Endothelial cell of umbilical vein (primary cell): ENCODE results near the gene RALGPS1.

Source experiments
- POLR2A ChIP-seq: IDR thresholded peaks from 2 replicates; pipeline ENCODE4 v1.6.1; 2012; ENCODE audit warnings: low read depth, mild to moderate bottlenecking, control low read depth, low read length
- TF ChIP-seq, protein P1 (sequence below), 2 donors: IDR thresholded peaks; 1 replicate in 1 of 2; 2 replicates in 1 of 2; pipeline ENCODE4 v1.5.1; 2011; ENCODE audit warnings: low read length in 2 of 2, mild to moderate bottlenecking in 2 of 2, moderate library complexity in 2 of 2, control low read depth in 1 of 2, inconsistent platforms in 1 of 2, low read depth in 1 of 2; ENCODE audit not compliant: insufficient read depth in 1 of 2; ENCODE audit errors: extremely low read depth in 1 of 2

DNA sequence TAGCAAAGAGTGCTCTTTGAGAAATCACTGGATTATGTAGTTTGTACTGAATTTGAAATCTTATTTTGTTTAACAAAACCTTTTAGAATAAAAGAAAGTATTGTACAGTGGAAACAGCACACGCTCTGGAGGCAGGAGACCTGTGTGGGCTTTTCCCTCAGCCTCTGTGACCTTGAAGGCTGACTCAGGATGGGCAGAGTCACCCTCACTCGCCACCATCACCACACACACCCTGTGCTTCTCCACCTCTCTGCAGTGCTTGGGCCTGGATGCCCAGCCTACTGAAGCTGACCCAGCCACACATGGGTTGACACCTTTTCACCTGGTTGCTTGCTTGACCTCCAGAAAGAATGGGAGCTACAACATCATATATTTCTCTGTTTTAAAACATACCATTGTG lies 188.2 kb downstream of the RALGPS1 start:
- TF ChIP-seq, protein P1, sequence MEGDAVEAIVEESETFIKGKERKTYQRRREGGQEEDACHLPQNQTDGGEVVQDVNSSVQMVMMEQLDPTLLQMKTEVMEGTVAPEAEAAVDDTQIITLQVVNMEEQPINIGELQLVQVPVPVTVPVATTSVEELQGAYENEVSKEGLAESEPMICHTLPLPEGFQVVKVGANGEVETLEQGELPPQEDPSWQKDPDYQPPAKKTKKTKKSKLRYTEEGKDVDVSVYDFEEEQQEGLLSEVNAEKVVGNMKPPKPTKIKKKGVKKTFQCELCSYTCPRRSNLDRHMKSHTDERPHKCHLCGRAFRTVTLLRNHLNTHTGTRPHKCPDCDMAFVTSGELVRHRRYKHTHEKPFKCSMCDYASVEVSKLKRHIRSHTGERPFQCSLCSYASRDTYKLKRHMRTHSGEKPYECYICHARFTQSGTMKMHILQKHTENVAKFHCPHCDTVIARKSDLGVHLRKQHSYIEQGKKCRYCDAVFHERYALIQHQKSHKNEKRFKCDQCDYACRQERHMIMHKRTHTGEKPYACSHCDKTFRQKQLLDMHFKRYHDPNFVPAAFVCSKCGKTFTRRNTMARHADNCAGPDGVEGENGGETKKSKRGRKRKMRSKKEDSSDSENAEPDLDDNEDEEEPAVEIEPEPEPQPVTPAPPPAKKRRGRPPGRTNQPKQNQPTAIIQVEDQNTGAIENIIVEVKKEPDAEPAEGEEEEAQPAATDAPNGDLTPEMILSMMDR (IDR thresholded peaks at IDR 0.05; ENCODE audit: extremely low read depth in 1 of 2, insufficient read depth in 1 of 2, low read depth in 1 of 2, low read length in 2 of 2): no peak
- TF ChIP-seq POLR2A: no peak
